ENCODE data around the gene PAM.

- TF ChIP-seq ZNF274 (IDR thresholded peaks at IDR 0.05; ENCODE audit: low read depth, low read length) = no peak
- TF ChIP-seq YY1 (IDR thresholded peaks at IDR 0.05; ENCODE audit: insufficient read depth, insufficient read length) = no peak
Observed at GRCh38 chr5:102927007-102927406, 171.9 kb downstream of the PAM start.
